Erythroblast (primary cell): ENCODE results near the gene KIAA0586.

ENCODE experiments used
- GATA1 ChIP-seq: IDR thresholded peaks from 2 replicates; pipeline ENCODE4 v1.6.1; 2011; ENCODE audit warnings: low read depth, mild to moderate bottlenecking, control low read depth, low read length, moderate library complexity
- POLR2A ChIP-seq: IDR thresholded peaks from 2 replicates; pipeline ENCODE4 v1.6.1; 2011; ENCODE audit warnings: mild to moderate bottlenecking, low read length

DNA sequence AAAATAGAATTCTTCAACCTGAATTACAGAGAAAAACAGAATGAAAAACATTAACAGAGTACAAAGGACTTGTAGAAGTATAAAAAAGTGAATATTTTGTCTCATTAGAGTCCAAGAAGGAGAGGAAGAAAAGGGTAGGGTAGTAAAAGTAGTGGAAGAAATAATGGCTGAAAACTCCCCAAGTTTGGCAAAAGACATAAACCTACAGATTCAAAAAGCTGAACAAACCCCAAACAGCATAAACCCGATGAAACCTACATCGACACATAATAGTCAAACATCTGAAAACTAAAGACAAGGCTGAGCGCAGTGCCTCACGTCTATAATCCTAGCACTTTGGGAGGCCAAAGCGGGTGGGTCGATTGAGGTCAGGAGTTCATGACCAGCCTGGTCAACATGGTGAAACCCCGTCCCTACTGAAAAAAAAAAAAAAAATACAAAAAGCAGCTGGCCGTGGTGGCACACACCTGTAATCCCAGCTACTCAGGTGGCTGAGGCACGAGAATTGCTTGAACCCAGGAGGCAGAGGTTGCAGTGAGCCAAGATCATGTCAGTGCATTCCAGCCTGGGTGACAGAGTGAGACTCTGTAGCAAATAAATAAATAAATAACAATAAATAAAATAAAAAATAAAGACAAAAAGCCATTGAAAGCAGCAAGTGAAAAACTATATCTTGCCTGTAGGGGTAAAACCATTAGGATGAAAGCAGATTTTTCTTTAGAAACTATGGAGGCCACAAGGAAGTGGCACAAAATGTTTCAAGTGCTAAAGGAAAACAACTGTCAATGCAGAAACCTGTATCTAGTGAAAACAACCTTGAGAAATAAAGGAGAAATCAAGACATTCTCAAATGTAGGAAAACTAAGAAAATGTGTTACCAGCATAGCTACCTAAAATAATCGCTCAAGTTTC lies 11.6 kb upstream of the KIAA0586 start:
- no peak for TF ChIP-seq POLR2A
- TF ChIP-seq GATA1, result no peak
